ENCODE results near the gene PCID2. TPM values are rescaled to one million over a fixed set of nuclear protein-coding genes. Genes with fewer than 3 reads are reported as not detected.

The PCID2 gene
- total RNA-seq, 1 donor from 2014 or later = 99.6 TPM

- no peak overlapping the region for H3K9ac ChIP-seq
- H3K36me3 Mint-ChIP-seq = no peaks in the 10 kb centered on the region
Measured at GRCh38 chr13:113151745-113152690, 56.5 kb downstream of the PCID2 start.

GRCh38 chr13:113150550-113151365 is 57.7 kb downstream of the PCID2 start:
- Mint-ChIP-seq H3K27ac (peak overlapping the region; percentile 63), H3K27me3 (ENCODE audit: insufficient read depth, low read depth) (peaks cover 5% of the 10 kb centered on the region), H3K4me1 (peaks cover 29% of the 10 kb centered on the region), H3K9me3 (no peaks in the 10 kb centered on the region), H3K4me3 (peak overlapping the region; percentile 25), H3K36me3 (no peaks in the 10 kb centered on the region)
- no peaks in the 10 kb centered on the region for H3K79me2 ChIP-seq (ENCODE audit: low read depth)
- no peaks in the 10 kb centered on the region for H3K9me3 ChIP-seq (ENCODE audit: low read depth)
- H3K9ac ChIP-seq = no peak overlapping the region
- no peaks in the 10 kb centered on the region for H4K20me1 ChIP-seq (ENCODE audit: low read depth)
- no peak overlapping the region for H3K4me3 ChIP-seq
- no peak for DNase-seq (ENCODE audit: low spot score)
- no peak overlapping the region for H3K4me2 ChIP-seq
- H3K27ac ChIP-seq = no peak overlapping the region
- peaks cover 6% of the 10 kb centered on the region for H3K4me1 ChIP-seq
- no peaks in the 10 kb centered on the region for H3K36me3 ChIP-seq
- TF ChIP-seq CTCF (IDR thresholded peaks at IDR 0.05) (no peak), EZH2 (IDR thresholded peaks at IDR 0.05) (no peak)
- no peak overlapping the region for H2AFZ ChIP-seq (replicated peaks)
- peaks cover 24% of the 10 kb centered on the region for H3K27me3 ChIP-seq
- peaks cover 28% of the 10 kb centered on the region for H3F3A ChIP-seq (ENCODE audit: low read depth)

More at GRCh38 chr13:113151745-113152690, 56.5 kb downstream of the PCID2 start:
- Mint-ChIP-seq H3K27me3 (ENCODE audit: insufficient read depth, low read depth) (peaks cover 5% of the 10 kb centered on the region), H3K27ac (peak overlapping the region; percentile 13), H3K4me3 (peak overlapping the region; percentile 48), H3K4me1 (peaks cover 29% of the 10 kb centered on the region), H3K9me3 (no peaks in the 10 kb centered on the region)
- TF ChIP-seq EZH2 (IDR thresholded peaks at IDR 0.05) (no peak), CTCF (IDR thresholded peaks at IDR 0.05) (no peak), EZH2phosphoT487 (IDR thresholded peaks at IDR 0.05) (no peak)
- H3K36me3 ChIP-seq = no peaks in the 10 kb centered on the region
- H3K27ac ChIP-seq = no peak overlapping the region
- peaks cover 6% of the 10 kb centered on the region for H3K4me1 ChIP-seq
- H4K20me1 ChIP-seq (ENCODE audit: low read depth) = no peaks in the 10 kb centered on the region
- peak overlapping the region; percentile 43 for H3K4me3 ChIP-seq
- peaks cover 24% of the 10 kb centered on the region for H3K27me3 ChIP-seq
- no peaks in the 10 kb centered on the region for H3K79me2 ChIP-seq (ENCODE audit: low read depth)
- DNase-seq (ENCODE audit: low spot score) = no peak
- H3K4me2 ChIP-seq = peak overlapping the region; percentile 81
- H2AFZ ChIP-seq (replicated peaks) = no peak overlapping the region
- peaks cover 31% of the 10 kb centered on the region for H3F3A ChIP-seq (ENCODE audit: low read depth)
- H3K9me3 ChIP-seq (ENCODE audit: low read depth) = no peaks in the 10 kb centered on the region

GRCh38 chr13:113149711-113150549 is 58.5 kb downstream of the PCID2 start:
- H3F3A ChIP-seq (ENCODE audit: low read depth) = peaks cover 24% of the 10 kb centered on the region
- no peak for DNase-seq (ENCODE audit: low spot score)
- no peaks in the 10 kb centered on the region for H3K36me3 Mint-ChIP-seq
- H3K4me3 ChIP-seq = no peak overlapping the region
- H4K20me1 ChIP-seq (ENCODE audit: low read depth) = no peaks in the 10 kb centered on the region
- no peak overlapping the region for H2AFZ ChIP-seq (replicated peaks)
- H3K9me3 ChIP-seq (ENCODE audit: low read depth) = no peaks in the 10 kb centered on the region
- H3K27ac Mint-ChIP-seq = no peak overlapping the region
- H3K9ac ChIP-seq = no peak overlapping the region
- no peaks in the 10 kb centered on the region for H3K9me3 Mint-ChIP-seq
- no peak overlapping the region for H3K27ac ChIP-seq
- H3K4me3 Mint-ChIP-seq = no peak overlapping the region
- TF ChIP-seq CTCF (IDR thresholded peaks at IDR 0.05) (no peak), EZH2 (IDR thresholded peaks at IDR 0.05) (no peak), EZH2phosphoT487 (IDR thresholded peaks at IDR 0.05) (no peak)
- no peak overlapping the region for H3K4me2 ChIP-seq
- H3K4me1 ChIP-seq = peaks cover 6% of the 10 kb centered on the region
- H3K27me3 Mint-ChIP-seq (ENCODE audit: insufficient read depth, low read depth) = peaks cover 6% of the 10 kb centered on the region
- peaks cover 24% of the 10 kb centered on the region for H3K27me3 ChIP-seq
- H3K4me1 Mint-ChIP-seq = peaks cover 27% of the 10 kb centered on the region
- no peaks in the 10 kb centered on the region for H3K36me3 ChIP-seq
- no peaks in the 10 kb centered on the region for H3K79me2 ChIP-seq (ENCODE audit: low read depth)
